ENCODE data around the gene TM4SF1.
"Not testable (repeated sequence)": the region's sequence is repeated elsewhere in the genome, so short reads cannot be mapped to it uniquely, and the experiment has no call there.

Gene TM4SF1

DNA sequence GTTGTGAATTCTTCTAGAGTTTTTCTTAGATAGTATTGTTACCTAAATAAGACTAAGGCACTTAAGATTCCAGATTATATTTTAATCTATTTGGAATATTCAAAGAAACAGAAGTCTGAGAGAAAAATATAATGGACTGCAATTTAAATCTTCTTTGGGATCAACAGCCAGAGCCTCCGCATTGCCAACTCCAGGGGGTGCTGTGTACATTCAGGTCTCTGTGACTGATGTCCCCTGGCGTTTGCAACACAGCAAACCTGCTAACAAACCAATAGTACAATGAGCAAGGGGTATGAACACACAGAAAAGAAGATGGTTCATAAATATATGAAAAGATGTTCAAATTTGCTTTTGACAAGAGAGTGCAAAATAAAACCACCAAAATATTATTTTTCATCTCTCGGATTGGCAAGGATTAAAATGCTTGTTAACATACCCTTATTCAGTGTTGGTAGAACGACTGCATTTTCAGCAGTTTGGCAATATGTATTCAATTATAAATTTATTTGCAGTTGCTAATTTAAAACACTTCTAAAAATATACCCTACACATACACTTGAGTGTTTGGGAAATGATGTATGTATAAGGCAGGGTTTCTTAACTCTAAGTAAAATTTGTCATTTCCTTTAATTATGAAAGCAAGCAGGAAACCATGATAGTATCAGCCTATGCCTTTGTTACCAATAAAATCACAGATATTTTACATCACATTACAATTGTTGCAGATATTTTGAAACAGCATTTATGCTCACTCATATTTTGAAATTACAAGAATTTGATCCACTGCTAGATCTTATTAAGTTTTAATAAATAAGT lies 16.1 kb upstream of the TM4SF1 start:
- peak in 1 of 2 experiments; percentile 10 for DNase-seq

DNA sequence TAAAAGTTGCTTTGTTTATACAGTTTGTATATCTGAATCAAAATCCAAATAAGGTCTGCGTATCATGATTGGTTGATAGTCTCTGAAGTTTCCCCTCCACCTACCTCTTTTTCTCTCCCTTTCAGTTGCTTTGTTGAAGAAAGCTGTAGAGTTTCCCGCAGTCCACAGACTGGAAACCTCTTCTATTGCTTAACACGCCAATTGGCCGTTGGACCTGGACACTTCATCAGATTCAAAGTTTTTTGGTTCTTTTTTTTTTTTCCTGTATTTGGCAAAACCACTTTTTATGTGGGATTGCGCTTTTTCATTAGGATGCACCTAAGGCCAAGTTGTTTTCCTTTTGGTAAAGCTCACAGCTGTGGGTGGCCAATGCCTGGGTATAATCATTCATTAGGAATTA lies 14.5 kb upstream of the TM4SF1 start:
- DNase-seq: no peak

DNA sequence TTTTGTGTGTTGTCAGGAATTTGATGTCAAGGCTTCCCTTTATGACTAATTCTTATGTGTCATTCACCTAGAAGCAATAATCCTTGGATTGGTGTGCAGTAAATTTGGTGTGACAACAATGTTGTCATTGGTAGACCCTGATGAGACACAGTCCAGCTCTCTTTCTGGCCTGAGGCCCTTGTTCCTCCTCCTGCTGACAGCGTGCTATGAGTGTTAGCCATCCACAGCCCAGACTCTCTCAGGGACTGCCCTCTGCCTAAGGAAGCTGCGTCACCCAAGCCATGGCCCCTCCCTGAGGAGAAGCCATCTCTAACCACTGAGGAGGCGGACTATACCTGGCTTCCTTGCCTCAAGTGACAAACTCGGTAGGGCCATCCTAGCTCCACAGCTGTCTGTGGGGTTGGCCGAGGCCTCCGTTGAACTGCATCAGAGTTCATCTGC lies 13.3 kb upstream of the TM4SF1 start:
- DNase-seq: no peak

DNA sequence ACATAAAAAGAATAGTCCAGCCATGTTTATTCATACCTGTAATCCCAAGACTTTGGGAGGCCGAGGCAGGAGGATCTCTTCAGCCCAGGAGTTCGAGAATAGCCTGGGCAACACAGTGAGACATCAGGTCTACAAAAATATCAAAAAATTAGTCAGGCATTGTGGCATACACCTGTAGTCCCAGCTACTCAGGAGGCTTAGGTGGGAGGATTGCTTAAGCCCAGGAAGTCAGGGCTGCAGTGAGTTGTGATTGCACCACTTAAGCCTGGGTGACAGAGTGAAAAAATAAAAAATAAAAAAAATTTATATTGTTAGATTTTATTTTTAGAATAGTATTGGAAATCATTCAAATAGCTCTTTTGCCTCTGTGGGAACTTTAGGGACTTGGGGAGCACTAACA lies 12.8 kb upstream of the TM4SF1 start:
- no peak for DNase-seq

DNA sequence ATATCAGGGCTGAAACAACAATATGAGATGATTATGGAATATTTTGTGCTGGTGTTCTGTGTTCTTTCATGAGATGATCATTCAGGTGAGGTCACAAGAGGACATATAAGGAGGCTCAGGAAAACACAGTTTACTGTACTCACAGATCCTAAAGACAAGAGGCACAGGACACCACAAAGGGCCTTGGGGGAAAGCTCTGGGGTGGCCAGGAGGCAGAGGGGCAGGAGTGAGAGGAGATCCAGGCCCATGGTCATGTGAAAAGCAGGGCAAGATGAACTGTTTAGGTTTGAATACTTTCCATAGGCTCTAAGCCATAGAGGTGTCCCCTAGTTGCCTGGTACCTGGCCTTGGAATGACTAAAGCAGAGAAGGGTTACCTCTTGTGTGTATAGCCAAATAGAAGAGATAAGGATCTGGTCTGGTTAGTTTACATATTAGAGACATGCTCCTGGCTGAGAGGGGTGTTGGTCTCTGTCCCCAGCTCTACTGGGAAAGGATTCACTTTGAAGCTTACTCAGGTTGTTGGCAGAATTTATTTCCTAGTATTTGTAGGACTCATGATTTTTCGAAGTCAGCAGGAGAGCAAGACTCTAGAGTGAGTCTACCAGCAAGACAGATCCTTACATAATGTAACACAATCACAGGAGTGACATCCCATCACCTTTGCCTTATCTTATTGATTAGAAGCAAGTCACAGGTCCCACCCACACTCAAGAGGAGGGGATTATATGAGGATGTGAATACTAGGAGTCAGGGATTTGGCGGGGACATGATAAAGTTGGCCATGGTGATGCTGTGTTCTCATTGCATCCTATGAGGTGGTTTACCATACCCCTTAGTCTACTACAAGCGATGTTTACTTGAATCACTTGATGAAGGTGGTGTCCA lies 11.3 kb upstream of the TM4SF1 start:
- no peak for DNase-seq

GRCh38 chr3:149388001-149388440 lies 10.6 kb upstream of the TM4SF1 start:
- no peak for DNase-seq

DNA sequence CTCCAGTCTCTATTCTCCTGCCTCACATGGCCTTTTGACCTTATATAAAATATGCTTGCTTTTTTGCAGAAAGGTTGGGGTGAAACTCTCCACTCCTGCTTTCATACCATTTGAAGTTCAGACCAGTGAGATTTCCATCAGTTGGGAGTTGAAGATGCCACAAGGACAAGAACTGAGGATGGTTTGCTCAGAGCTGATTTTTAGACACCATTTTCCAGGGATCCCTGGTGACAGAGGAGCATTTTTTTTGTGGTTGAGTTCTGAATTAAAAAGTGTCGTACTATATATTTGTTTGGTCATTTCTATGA lies 8.8 kb upstream of the TM4SF1 start:
- DNase-seq: no peak

DNA sequence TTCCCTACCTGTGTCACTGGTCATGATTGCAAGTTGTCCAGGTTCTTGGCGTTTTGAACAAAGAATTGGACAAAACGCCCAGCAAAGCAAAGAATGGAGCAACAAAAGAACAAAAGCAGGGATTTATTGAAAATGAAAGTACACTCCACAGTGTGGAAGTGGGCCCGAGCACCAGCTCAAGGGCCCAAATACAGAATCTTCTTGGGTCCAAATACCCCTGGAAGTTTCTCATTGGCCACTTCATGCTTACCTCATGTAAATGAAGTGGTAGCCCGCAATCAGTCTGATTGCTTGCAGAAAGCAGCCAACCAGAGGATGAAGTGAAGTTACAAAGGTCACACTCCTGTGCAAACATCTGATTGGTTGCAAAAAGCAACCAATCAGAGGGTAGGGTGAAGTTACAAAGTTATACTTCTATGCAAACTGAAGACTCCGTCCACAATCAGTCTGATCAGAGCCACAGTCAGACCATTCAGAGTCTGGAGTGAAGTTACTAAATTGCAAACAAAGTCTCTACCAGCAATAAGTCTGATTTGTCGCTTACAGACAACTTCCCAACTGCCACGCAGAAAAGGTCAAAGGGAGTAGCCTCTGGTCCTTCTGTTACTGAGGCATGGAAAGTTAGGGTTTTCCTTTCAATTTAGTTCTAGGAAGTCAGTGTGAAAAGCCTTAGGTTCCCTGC lies 8.3 kb upstream of the TM4SF1 start:
- DNase-seq: no peak

GRCh38 chr3:149384911-149385321 lies 7.5 kb upstream of the TM4SF1 start:
- DNase-seq: no peak

GRCh38 chr3:149384167-149384566 lies 6.7 kb upstream of the TM4SF1 start:
- no peak for DNase-seq

DNA sequence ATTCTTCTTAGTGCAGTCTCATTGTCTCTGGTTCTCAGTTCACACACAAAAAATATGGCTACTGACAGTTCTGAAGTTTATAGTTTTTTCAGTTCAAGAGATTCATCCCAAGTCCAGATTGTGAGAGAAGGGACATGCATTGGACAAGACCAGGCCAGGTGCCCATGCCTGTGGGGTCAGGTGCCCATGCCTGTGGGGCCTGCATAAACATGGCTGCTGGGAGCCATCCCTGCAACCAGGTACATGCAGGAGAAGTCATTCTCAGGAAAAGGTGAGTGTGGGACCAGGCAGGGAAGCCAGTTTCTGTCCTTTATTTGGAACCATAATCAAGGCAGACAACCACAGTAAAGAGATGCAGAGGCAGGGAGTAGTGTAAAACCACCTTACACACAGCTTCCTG lies 6.3 kb upstream of the TM4SF1 start:
- no peak for DNase-seq

DNA sequence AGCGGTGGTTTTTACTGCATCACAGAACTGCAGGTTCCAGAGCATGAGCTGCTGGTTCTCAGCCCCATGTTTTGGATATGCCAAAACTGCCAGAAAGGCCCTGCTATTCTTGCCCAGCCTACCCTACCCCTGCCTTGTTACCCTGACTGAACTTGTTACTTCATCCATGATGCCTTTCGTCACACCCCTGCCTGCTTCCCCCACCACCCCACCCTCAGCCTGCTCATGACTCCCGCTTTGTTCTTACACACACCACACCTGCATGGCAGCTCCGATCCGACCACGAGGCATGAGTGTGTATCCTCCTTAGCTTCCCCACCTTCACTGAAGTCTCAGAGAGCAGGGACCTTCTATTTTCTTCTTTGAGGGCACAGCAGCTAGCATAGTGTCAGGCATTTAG lies 5.1 kb upstream of the TM4SF1 start:
- DNase-seq: no peak

GRCh38 chr3:149382101-149382467 lies 4.6 kb upstream of the TM4SF1 start:
- no peak for DNase-seq

DNA sequence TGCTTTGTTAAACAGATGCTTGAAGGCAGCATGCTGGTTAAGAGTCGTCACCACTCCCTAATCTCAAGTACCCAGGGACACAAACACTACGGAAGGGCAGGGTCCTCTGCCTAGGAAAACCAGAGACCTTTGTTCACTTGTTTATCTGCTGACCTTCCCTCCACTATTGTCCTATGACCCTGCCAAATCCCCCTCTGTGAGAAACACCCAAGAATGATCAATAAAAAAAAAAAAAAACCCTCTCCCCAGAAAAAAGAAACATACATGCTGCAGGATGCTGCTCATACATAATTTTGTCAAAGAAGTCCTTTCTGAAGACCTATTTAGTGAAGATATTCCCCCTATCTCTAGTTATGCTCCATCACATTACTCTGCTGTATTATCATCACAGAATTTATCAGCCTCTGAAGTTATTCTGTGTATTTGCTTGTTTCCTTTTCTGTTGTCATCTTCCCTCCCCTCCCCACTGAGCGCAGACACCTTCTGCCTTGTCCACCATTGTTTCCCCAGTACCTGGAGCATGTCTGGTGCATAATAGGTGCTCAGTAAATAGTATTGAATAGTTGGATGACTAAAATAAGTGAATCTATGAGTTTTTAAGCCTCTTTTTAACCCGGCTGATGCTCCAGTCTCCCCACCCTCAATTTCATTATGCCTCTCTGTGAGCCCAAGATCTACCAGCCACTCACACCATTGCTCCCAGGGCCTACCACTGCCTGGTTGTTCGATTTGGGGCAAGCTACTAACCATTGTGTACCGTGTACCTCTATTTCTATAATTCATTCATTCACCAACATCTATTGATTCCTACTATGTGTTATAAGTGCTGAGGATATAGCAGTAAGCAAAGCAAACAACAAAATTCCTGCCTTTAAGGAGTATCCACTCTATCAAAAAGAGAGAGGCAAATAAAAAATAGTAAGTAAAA lies 4.0 kb upstream of the TM4SF1 start:
- DNase-seq: no peak

GRCh38 chr3:149380220-149380619 lies 2.8 kb upstream of the TM4SF1 start:
- DNase-seq: not testable (repeated sequence)

GRCh38 chr3:149378478-149379309 lies 1.2 kb upstream of the TM4SF1 start:
- no peak for DNase-seq

GRCh38 chr3:149376718-149377407 lies 586 bp downstream of the TM4SF1 start:
- DNase-seq: no peak

DNA sequence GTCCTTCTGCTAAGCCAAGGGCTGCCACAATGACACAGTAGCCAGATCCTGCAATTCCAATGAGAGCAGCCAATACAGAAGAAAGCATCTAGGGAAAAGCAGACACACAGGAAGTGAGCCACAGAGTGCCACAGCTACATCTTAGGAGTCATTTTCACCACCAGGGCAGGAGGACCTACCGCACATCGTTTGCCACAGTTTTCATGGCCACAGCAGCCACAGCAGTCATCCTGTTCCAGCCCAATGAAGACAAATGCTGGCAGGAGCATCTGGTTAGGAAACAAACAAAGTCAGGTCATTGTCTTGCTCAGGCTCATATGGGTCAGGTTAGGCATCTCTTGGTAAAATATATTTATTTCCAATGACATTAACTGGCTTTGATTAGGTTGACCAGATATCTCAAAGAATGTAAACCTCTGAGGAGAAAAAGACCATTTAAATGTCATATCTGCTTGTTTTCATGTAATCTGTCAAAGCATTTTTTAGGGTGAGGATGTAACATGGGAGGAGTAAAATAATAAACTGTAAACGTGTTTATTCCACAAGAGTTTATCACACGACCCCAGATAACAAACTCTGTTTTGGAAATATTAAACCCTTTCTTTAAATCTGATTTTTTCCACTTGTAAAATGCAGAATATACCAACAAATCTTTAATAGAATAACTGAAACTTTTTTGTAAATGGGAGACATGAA lies 1.8 kb downstream of the TM4SF1 start:
- no peak for DNase-seq

DNA sequence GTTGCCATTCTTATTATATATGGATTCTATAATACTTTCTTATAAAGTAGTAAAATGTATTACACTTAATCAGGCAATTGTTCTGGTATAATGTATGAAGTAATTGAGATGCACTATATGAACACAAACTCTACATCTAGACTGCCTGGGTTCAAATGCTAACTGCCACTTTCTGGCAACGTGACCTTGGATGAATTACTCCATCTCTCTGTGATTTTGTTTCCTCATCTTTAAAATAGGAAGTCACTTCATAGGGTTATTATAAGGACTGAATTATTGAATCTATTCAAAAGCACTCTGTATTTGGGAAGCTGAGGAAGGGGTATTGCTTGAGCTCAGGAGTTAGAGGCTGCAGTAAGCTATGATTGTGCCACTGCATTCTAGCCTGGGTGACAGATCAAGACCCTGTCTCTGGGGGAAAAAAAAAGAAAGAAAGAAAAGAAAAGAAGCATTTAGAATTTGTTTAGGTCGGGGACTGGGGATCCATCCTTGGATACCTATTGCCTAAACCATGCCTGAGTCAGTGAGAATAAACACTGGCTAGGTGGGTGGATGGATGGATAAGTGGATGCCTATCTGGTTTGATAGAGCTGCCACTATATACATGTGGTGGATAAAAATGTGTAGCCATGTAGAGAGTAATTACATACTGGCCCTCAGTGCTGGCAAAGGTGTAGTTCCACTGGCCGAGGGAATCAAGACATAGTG lies 2.5 kb downstream of the TM4SF1 start:
- no peak for DNase-seq

- no peak for DNase-seq
Observed at GRCh38 chr3:149374391-149374790, 3.1 kb downstream of the TM4SF1 start.

Measured in NCI-H1930 (cell line).